ENCODE data around the gene ZNF764.
A peak's percentile ranks its signal among the peaks of the same experiment; 100 is the strongest.
"Not testable (repeated sequence)": the region's sequence is repeated elsewhere in the genome, so short reads cannot be mapped to it uniquely, and the experiment has no call there.

ZNF764 gene

GRCh38 chr16:30548416-30549253 is 9.5 kb downstream of the ZNF764 start:
- no peak for DNase-seq (ENCODE audit: low read depth, low spot score)

DNA sequence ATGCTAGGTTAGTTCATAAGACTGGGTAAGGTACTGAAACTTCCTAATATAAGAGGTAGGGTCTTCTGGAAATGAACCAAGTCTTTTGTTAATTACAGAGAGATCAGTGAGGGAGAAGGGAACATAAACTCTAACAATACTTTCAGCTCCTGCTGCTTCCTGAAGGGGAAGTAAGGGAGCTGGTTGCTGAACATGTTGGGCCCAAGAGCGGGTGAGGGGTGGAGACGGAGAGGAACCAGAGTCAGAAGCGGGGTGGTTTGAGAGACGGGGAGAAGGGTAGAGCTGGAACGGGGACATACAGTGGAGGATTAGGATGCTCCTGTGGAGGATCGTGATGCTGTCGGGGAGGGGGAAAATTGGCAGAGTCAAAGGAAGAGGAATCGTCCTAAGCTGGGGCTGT is 12.1 kb downstream of the ZNF764 start:
- DNase-seq (ENCODE audit: low read depth, low spot score): no peak

DNA sequence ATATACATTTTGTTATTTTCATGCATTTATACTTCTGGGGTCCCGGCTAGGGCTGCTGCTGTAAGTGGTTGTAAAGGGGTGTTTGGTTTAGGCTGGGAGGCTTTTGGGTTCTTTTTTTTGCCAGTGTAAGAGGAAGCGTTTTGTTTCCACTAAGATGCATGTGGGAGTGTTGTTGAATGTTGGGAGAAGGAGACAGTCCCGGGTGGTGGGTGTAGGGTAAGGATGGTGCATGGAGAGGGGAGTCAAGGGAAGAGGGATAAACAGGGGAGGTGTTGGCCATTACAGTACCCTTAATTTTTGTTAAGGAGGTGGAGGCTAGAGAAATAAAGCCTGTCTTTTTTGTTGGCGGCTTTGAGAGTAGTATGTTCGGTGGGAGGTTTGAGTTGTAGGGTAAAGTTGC is 15.1 kb downstream of the ZNF764 start:
- no peak for DNase-seq (ENCODE audit: low read depth, low spot score)

GRCh38 chr16:30541502-30542329 is 16.5 kb downstream of the ZNF764 start:
- peak; percentile 55 for DNase-seq (ENCODE audit: low read depth, low spot score)

- not testable (repeated sequence) for DNase-seq (ENCODE audit: low read depth, low spot score)
Measured at GRCh38 chr16:30540916-30541464, 17.2 kb downstream of the ZNF764 start.

GRCh38 chr16:30539986-30540526 is 18.1 kb downstream of the ZNF764 start:
- DNase-seq (ENCODE audit: low read depth, low spot score): not testable (repeated sequence)

DNA sequence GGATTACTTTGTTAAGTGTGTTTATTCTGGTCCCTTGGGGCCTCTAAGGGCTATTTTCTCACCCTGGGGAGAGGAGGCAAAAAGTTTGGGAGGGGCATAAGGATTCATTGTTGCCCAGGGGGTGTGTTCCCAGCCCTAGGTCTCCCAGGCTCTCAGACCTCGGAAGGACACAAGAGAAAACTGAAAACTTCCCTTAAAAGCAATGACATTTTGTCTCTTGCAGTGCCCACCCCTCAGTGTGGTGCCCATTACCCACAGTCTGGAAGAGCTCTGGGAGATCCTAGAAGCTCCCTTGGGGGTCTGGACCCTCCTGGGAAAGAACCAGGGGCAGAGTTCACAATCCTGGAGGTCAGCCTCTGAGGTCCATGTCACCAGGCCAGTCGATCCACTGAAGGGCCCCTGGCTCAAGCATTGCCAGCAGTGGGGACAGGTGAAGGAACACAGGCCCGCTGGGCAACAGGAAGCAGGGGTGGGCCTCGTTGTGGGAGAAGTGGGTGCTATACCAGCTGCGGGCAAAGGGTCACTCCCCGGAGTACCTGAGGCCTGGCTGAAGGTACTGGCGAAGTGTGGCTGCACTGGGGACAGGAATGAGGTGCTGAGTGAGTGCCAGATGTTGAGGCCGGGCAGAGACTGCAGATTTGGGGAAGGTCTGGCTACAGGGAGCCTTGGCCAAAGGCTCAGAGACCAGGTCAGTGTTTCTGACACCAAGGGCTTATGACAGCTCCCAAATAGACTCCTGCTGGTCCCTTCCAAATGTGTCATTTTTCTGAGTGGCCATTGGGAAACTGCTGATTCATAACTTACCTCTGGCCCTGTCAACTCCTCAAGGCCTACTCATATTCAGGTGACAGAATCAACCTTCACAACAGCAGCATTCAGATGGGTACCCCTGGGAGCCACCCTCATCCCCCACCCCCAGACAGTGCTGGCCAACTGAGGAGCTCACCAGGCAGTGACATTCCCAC is 18.9 kb downstream of the ZNF764 start:
- DNase-seq (ENCODE audit: low read depth, low spot score): no peak

GRCh38 chr16:30536391-30537024 is 21.7 kb downstream of the ZNF764 start:
- DNase-seq (ENCODE audit: low read depth, low spot score): not testable (repeated sequence)

DNA sequence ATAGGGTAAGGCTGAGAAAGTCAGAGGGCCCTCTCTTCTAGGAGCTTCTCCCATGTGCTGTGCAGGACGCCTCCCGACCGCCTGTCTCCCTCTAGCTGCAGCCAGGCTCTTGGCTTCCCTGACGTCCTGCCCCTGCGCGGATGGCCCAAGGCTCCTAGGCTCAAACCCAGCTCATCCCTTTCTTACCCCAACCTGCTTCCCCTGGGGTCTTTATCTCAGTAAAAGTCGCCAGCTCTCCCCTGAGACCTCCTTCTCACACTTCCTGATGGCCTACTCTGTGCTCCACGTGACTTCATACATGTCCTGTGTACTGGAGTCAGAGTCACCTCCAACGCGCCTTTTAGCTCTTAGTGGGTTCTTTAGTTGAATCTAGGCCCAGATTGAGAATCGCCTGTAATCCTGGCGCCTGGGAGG is 22.4 kb downstream of the ZNF764 start:
- DNase-seq (ENCODE audit: low read depth, low spot score): no peak

DNA sequence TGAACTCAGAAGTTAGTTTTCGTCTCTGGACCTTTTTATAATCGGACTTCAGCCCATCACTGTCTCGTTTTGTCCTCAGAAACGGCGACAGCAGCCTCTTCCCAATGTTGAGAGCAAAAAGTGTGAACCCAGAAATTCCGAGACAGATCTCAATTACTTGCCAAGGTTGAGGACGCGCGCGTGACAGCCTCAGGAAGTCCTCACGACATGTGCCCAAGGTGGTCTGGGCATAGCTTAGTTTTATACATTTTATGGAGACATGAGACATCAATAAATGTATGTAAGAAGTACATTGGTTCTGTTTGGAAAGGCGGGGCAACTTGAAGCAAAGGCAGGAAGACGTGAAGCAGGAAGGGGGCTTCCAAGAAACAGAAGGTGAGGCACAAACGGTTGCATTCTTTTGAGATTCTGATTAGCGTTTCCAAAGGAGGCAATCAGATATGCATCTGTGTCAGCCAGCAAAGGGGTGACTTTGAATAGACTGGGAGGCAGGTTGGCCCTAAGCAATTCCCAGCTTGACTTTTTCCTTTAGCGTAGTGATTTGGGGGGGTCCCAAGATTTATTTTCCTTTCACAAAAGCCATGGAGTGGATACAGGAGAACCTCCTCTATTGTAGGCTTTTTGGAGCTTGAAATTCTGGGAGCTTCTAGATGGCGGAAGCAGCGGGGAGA is 22.9 kb downstream of the ZNF764 start:
- no peak for DNase-seq (ENCODE audit: low read depth, low spot score)

DNA sequence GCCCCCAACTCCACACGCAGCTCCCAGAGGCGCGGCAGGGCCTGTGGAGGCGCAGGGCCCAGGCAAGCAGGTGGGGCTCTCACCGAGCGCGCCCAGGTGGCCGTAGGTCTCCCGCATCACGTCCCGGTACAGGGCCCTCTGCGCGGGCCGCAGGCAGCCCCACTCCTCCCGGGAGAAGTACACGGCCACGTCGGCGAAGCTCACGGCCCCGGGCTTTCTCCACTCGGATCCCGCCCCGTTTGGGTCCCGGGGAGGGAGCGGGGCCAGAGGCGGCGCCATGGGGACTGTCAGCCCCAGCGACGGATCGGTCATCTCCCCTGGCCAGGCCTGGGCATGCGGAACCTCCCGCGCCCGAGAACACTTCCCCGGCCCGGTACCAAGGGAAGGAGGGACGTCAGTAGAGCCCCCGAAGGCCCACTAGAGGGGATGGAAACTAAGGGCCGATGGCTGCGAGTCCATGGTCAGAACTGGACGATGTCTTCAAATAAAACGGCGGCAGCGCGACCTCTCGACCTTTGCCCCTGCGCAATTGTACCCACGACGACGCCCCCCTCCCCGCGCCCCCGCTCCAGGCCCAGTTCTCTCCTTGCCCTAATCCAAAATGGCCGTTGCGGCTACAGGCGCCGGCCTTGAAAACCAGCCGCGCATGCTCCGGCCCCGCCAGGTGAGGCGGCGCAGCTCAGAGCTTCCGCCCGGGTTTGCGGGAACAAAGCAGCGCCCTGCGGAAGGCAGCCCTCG is 23.6 kb downstream of the ZNF764 start, which contains the start of gene ZNF747:
ZNF747 (minus strand) TSS at position 491 of the 738 bp plus-strand sequence; CDS start at position 312, 179 bp downstream.
- DNase-seq (ENCODE audit: low read depth, low spot score): no peak

- DNase-seq (ENCODE audit: low read depth, low spot score): no peak
Measured at GRCh38 chr16:30533748-30534367, 24.3 kb downstream of the ZNF764 start.

DNA sequence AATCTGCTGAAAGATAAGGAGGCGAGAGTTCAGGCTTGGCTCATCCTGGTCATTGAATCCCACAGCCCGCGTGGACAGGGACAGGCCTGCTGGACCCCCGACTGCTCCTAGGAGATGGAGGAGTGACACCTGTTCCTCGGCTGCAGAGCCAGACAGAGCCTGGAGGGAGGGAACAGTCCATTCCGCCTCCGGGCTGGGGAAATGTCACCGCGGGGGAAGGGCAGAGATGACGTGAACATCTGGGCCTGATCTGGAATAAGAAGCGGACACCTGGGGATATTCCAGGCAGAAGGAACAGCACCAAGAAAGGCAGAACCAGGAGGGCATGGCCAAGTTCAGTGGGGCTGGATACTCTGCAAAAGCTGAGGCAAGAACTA is 25.0 kb downstream of the ZNF764 start:
- DNase-seq (ENCODE audit: low read depth, low spot score): no peak

- DNase-seq (ENCODE audit: low read depth, low spot score): no peak
Measured at GRCh38 chr16:30532285-30533145, 25.7 kb downstream of the ZNF764 start.

- no peak for DNase-seq (ENCODE audit: low read depth, low spot score)
Measured at GRCh38 chr16:30530163-30531037, 27.8 kb downstream of the ZNF764 start.

DNA sequence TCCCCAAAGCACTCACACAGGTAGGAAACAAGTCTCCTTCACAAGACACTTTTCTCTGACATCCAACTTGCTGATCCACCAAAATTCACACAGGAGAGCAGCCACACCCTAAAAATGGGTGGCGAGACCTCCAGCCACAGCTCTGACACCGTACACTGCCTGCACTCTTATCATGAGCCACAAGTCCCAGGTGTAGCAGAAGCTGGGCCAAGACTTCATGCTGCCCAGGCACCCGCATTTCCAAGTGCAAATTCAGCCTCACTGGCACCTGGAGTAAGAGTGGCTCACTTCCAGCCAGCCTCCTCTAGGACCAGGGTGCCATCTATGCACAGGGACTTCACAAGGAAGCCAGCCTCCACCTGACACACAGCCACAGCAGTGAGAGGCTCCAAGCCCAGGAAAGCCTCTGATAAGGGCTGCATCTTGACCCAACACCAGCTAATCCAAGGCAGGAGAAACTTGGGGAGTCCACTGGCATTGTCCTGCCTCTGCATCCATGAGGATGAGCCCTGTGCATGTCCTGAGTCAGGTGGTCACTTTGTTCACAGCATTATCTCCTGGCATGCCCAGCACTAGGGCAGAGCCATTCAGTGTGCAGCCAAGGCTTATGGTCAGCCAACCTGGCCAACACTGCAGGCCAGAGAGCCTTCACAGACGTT is 29.2 kb downstream of the ZNF764 start:
- no peak for DNase-seq (ENCODE audit: low read depth, low spot score)

All from smooth muscle cell of the brain vasculature (primary cell).